ENCODE measurements around the gene LPAR3. TPM values are rescaled to one million over a fixed set of nuclear protein-coding genes. Genes with fewer than 3 reads are reported as not detected.

The LPAR3 gene
- total and polyA plus RNA-seq, 2 of the 4 experiments (the other 2 are of a cell fraction) = 0.09 to 0.18 TPM

DNA sequence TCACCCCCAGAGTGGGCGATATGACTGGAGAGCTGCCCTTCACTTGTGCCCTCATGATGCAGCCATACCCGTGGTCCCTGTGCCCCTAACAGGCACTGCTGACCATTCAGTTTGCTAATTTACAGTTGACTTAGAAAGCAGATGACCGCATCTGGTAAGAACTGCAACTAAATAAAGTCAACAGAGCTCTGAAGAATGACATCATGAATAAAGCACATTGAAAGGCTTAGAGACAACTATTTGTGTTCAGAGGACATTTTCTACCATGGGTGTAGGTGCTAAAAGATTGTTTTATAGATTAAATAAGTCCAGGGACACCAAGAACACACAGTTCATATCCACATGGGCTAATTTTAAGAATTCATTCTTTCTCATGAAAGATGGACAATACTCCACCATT, 65.5 kb downstream of the LPAR3 start:
- no peak overlapping the region for H3K27ac ChIP-seq (ENCODE audit: insufficient read depth, low read length)
- H3K4me3 ChIP-seq (ENCODE audit: insufficient read depth, low read depth, low read length) = no peak overlapping the region
- 100% methylated on average over 2 of the region's 3 CpGs; no CpG with 5 or more reads in 1 of the 2 experiments for WGBS, 2 experiments (ENCODE audit: extremely low coverage in 2 of 2, insufficient read length in 1 of 2)
- no peak overlapping the region for H3K9ac ChIP-seq (ENCODE audit: low read depth, low read length)
- intact Hi-C loops (cut with micrococcal nuclease) (no loop called here), dilution Hi-C loops (cut with HindIII; ENCODE audit: low sequenced_read_pairs, unreplicated experiment) (no loop called here), in situ Hi-C loops (cut with MboI; ENCODE audit: low sequenced_read_pairs) (no loop called here)
- no peak overlapping the region for H3K18ac ChIP-seq (ENCODE audit: low read depth, low read length)
- ATAC-seq (ENCODE audit: low read depth) = no peak
- H3K23ac ChIP-seq (ENCODE audit: low read depth, low read length) = peak overlapping the region; percentile 66; the same call in 1 of the 2 replicates
- no peak overlapping the region for H2AK5ac ChIP-seq (ENCODE audit: low read depth, low read length)
- no peaks in the 10 kb centered on the region for H4K20me1 ChIP-seq (ENCODE audit: insufficient read depth, low read length)
- H4K91ac ChIP-seq (ENCODE audit: insufficient read depth, low read depth, low read length) = no peak overlapping the region
- no peak overlapping the region for H4K5ac ChIP-seq (ENCODE audit: low read depth, low read length)
- H2BK20ac ChIP-seq (ENCODE audit: low read depth, low read length) = no peak overlapping the region
- POLR2A ChIA-PET (ENCODE audit: unreplicated experiment) = no interaction called here
- DNase-seq = no peak
- no peaks in the 10 kb centered on the region for H3K9me1 ChIP-seq (ENCODE audit: insufficient read depth, low read length)
- H2BK15ac ChIP-seq (ENCODE audit: low read depth, low read length) = no peak overlapping the region
- H2BK5ac ChIP-seq (ENCODE audit: low read depth, low read length, poor library complexity, severe bottlenecking) = no peak overlapping the region
- no peak overlapping the region for H3K56ac ChIP-seq (ENCODE audit: extremely low read depth, insufficient read depth, low read length)
- H4K8ac ChIP-seq (ENCODE audit: low read depth in 2 of 2, low read length in 2 of 2) = no peak overlapping the region
- no TSS peak for BruUV-seq (replicated peaks)
- H3K4ac ChIP-seq (ENCODE audit: low read depth, low read length) = no peak overlapping the region
- H3K14ac ChIP-seq (replicated peaks; ENCODE audit: low read depth, low read length) = no peak overlapping the region
- CTCF ChIA-PET = no interaction called here
- H3K36me3 ChIP-seq (ENCODE audit: control insufficient read depth, insufficient read depth, low read length) = no peaks in the 10 kb centered on the region
- H3K4me1 ChIP-seq (ENCODE audit: control insufficient read depth, insufficient read depth, low read length) = no peaks in the 10 kb centered on the region
- H3K4me2 ChIP-seq (ENCODE audit: low read depth, low read length) = no peak overlapping the region
- no peak overlapping the region for H2BK120ac ChIP-seq (ENCODE audit: low read depth, low read length)
- no peaks in the 10 kb centered on the region for H3K79me1 ChIP-seq (ENCODE audit: low read depth in 1 of 2, low read length in 2 of 2)
- H2AFZ ChIP-seq (replicated peaks; ENCODE audit: low read length, poor library complexity) = no peak overlapping the region
- no peaks in the 10 kb centered on the region for H3K9me3 ChIP-seq (ENCODE audit: control insufficient read depth, insufficient read depth, low read length)
- TF ChIP-seq POLR2A (IDR thresholded peaks at IDR 0.05; ENCODE audit: low read depth, low read length) (no peak), NFE2L2 (IDR thresholded peaks at IDR 0.05; ENCODE audit: low read depth, low read length) (no peak), CHD1 (IDR thresholded peaks at IDR 0.05; ENCODE audit: low read depth, low read length) (no peak), CEBPB (IDR thresholded peaks at IDR 0.05; ENCODE audit: low read depth, low read length) (no peak), RAD21 (IDR thresholded peaks at IDR 0.05; ENCODE audit: low read length) (no peak), MAZ (IDR thresholded peaks at IDR 0.05; ENCODE audit: borderline replicate concordance, low read depth, low read length) (no peak)
- TF ChIP-seq, protein P1, sequence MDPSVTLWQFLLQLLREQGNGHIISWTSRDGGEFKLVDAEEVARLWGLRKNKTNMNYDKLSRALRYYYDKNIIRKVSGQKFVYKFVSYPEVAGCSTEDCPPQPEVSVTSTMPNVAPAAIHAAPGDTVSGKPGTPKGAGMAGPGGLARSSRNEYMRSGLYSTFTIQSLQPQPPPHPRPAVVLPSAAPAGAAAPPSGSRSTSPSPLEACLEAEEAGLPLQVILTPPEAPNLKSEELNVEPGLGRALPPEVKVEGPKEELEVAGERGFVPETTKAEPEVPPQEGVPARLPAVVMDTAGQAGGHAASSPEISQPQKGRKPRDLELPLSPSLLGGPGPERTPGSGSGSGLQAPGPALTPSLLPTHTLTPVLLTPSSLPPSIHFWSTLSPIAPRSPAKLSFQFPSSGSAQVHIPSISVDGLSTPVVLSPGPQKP (IDR thresholded peaks at IDR 0.05; ENCODE audit: borderline replicate concordance, low read depth, low read length) = no peak
- peaks cover 11% of the 10 kb centered on the region for H3K27me3 ChIP-seq (ENCODE audit: control insufficient read depth, insufficient read depth, low read length)
- no peak overlapping the region for H2AK9ac ChIP-seq (replicated peaks; ENCODE audit: low read depth, low read length, poor library complexity)

Measured in IMR-90 (cell line).